MM.1S (cell line): ENCODE measurements around the gene PLCB4.

ENCODE experiments used
- EZH2 ChIP-seq: fragments of 300-600 bp; sonication (generic); optimal IDR thresholded peaks from 2 replicates; pipeline ENCODE3; 2017; ENCODE audit warnings: low read depth, mild to moderate bottlenecking, antibody characterized with exemption, low read length, mixed read lengths
- EZH2phosphoT487 ChIP-seq: fragments of 300-600 bp; sonication (generic); IDR thresholded peaks from 2 replicates; pipeline ENCODE4 v1.6.1; 2018; ENCODE audit warnings: antibody characterized with exemption, low read length
- TF ChIP-seq, protein P1 (sequence below): fragments of 300-600 bp; sonication (generic); IDR thresholded peaks from 2 replicates; pipeline ENCODE4 v1.5.1; 2016; ENCODE audit warnings: antibody characterized with exemption, low read length, mixed read lengths

DNA sequence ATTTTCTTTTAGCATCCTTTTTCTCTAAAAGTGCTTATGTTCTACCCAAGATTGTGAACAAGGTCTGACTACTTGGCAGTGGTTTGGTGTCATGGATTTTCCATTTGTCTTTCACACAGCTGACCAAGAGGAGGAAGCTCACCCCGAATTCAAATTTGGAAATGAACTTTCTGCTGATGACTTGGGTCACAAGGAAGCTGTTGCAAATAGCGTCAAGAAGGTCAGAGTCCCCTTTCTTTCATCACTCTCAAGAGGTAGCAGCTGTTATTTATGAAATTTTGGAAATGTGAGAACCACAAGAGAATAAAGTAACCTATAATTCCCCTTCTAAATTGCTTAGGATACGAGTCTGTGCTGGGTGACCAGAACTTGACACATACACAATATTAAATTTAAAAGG, 332.5 kb downstream of the PLCB4 start:
- TF ChIP-seq, protein P1, sequence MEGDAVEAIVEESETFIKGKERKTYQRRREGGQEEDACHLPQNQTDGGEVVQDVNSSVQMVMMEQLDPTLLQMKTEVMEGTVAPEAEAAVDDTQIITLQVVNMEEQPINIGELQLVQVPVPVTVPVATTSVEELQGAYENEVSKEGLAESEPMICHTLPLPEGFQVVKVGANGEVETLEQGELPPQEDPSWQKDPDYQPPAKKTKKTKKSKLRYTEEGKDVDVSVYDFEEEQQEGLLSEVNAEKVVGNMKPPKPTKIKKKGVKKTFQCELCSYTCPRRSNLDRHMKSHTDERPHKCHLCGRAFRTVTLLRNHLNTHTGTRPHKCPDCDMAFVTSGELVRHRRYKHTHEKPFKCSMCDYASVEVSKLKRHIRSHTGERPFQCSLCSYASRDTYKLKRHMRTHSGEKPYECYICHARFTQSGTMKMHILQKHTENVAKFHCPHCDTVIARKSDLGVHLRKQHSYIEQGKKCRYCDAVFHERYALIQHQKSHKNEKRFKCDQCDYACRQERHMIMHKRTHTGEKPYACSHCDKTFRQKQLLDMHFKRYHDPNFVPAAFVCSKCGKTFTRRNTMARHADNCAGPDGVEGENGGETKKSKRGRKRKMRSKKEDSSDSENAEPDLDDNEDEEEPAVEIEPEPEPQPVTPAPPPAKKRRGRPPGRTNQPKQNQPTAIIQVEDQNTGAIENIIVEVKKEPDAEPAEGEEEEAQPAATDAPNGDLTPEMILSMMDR = no peak
- TF ChIP-seq EZH2 (no peak), EZH2phosphoT487 (no peak)
